Skeletal muscle tissue (tissue), 4 donors: ENCODE results near the gene POTEI. TPM values are rescaled to one million over a fixed set of nuclear protein-coding genes. Genes with fewer than 3 reads are reported as not detected.
"Not testable (repeated sequence)": the region's sequence is repeated elsewhere in the genome, so short reads cannot be mapped to it uniquely, and the experiment has no call there.

Experiments
- H3K27ac ChIP-seq: one replicate; pipeline ENCODE4 v1.7.0; 2013; ENCODE audit warnings: mild to moderate bottlenecking, low read depth, low read length, inconsistent platforms
- H3K27me3 ChIP-seq, 3 donors: one replicate each; pipeline ENCODE4 v1.7.0; 2013; ENCODE audit warnings: low read length in 3 of 3; ENCODE audit not compliant: control insufficient read depth in 3 of 3, insufficient read depth in 3 of 3
- H3K36me3 ChIP-seq, 3 donors: one replicate each; pipeline ENCODE4 v1.7.0; 2013; ENCODE audit warnings: low read length in 3 of 3; ENCODE audit not compliant: control insufficient read depth in 3 of 3, insufficient read depth in 3 of 3
- H3K4me1 ChIP-seq, 3 donors: one replicate each; pipeline ENCODE4 v1.7.0; 2013; ENCODE audit warnings: low read length in 3 of 3, mild to moderate bottlenecking in 3 of 3; ENCODE audit not compliant: control insufficient read depth in 3 of 3, insufficient read depth in 3 of 3
- H3K4me3 ChIP-seq, 3 donors: one replicate each; pipeline ENCODE4 v1.7.0; 2013; ENCODE audit warnings: low read length in 3 of 3
- H3K9ac ChIP-seq, 3 donors: one replicate each; pipeline ENCODE4 v1.7.0; 2013; ENCODE audit warnings: low read length in 3 of 3, mild to moderate bottlenecking in 3 of 3, moderate library complexity in 2 of 3, low read depth in 1 of 3
- H3K9me3 ChIP-seq, 3 donors: one replicate each; pipeline ENCODE4 v1.7.0; 2013; ENCODE audit warnings: low read length in 3 of 3; ENCODE audit not compliant: control insufficient read depth in 3 of 3
- total RNA-seq: library from RNA; depleted of rRNA; stranded (reverse); fragments of >200 nt; gene quantifications from one replicate; pipeline ENCODE4 v1.2.3, GENCODE V29; 2014
- donor health status: Osteomylitis.

Gene POTEI
- total RNA-seq, 1 donor from 2014 or later: under 0.01 TPM

DNA sequence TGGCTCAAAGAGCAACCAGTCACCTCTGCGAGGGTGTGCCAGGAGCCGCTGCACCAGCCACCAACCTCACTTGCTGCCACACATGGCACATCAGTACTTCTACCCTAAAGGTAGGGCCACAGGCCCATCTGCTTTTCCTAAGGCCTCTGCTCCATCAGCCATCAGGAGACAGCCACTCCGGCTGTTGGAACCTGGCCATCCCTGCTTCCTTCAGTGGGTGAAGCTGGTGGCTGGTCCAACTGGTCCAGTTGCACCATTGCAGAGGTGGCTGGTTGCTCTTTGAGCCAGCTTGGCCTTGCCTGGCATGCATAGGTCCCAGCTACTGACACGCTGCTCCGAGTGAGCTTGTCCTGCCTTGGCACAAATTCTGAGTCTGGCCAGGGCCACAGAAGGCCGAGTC, 53.7 kb downstream of the POTEI start:
- H3K9ac ChIP-seq, H3K27ac ChIP-seq, H3K4me3 ChIP-seq: not testable (repeated sequence)

DNA sequence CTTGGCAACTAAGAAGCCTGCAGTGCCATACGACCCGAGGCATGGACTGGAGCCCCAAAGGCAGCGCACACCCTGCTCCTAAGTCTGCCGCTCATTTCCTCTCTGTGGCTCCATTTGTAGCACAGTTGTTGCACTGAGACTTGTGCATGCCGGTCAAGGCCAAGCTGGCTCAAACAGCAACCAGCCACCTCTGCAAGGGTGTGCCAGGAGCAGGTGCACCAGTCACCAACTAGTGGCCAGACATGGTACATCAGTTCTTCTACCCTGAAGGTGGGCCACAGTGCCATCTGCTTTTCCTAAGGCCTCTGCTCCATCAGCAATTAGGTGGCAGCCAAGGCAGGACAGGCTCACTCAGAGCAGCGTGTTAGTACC, 54.4 kb downstream of the POTEI start:
- not testable (repeated sequence) for H3K4me3 ChIP-seq, H3K9ac ChIP-seq

More for the DNA sequence above, 53.7 kb downstream of the POTEI start:
- H3K27me3 ChIP-seq, H3K36me3 ChIP-seq, H3K4me1 ChIP-seq, H3K9me3 ChIP-seq: not testable (repeated sequence)

DNA sequence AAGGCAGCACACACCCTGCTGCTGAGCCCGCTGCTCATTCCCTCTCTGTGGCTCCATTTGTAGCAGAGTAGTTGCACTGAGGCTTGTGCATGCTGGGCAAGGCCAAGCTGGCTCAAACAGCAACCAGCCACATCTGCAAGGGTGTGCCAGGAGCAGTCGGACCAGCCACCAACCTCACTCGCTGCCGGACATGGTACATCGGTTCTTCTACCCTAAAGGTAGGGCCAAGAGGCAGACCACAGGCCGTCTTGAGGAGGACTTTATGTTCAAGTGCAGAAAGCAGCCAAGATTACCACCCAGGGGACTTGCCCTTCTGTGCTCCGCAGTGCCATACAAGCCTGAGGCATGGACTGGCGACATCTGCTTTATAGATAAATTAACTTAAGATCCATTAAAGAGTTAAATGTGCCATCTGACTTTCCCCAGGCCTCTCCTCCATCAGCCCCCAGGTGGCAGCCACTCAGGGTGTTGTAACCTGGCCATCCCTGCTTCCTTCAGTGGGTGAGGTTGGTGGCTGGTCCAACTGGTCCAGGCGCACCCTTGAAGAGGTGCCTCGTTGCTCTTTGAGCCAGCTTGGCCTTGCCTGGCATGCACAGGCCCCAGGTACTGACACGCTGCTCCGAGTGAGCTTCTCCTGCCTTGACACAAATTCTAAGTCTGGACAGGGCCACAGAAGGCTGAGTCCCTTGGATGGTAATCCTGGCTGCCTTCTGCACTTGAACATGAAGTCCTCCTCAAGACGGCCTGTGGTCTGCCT, 55.0 kb downstream of the POTEI start:
- not testable (repeated sequence) for H3K4me3 ChIP-seq, H3K27me3 ChIP-seq, H3K27ac ChIP-seq, H3K36me3 ChIP-seq, H3K9me3 ChIP-seq, H3K9ac ChIP-seq, H3K4me1 ChIP-seq

More for the DNA sequence above, 54.4 kb downstream of the POTEI start:
- H3K27ac ChIP-seq, H3K36me3 ChIP-seq, H3K4me1 ChIP-seq, H3K27me3 ChIP-seq, H3K9me3 ChIP-seq: not testable (repeated sequence)

DNA sequence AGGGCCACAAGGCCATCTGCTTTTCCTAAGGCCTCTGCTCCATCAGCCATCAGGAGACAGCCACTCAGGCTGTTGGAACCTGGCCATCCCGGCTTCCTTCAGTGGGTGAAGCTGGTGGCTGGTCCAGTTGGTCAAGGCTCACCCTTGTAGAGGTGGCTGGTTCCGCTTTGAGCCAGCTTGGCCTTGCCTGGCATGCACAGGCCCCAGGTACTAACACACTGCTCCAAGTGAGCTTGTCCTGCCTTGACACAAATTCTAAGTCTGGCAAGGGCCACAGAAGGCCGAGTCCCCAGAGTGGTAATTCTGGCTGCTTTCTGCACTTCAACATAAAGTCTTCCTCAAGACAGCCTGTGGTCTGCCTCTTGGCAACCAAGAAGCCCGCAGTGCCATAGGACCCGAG, 56.2 kb downstream of the POTEI start:
- not testable (repeated sequence) for H3K27ac ChIP-seq, H3K36me3 ChIP-seq, H3K9me3 ChIP-seq, H3K9ac ChIP-seq, H3K4me1 ChIP-seq, H3K4me3 ChIP-seq, H3K27me3 ChIP-seq

DNA sequence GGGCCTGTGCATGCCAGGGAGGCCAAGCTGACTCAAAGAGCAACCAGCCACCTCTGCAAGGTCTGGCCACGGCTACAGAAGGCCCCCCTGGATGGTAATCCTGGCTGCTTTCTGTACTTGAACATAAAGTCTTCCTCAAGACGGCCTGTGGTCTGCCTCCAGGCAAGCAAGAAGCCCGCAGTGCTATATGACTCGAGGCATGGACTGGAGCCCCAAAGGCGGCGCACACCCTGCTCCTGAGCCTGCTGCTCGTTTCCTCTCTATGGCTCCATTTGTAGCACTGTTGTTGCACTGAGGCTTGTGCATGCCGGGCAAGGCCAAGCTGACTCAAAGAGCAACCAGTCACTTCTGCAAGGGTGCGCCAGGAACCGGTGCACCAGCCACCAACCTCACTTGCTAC, 57.3 kb downstream of the POTEI start:
- H3K27ac ChIP-seq, H3K4me3 ChIP-seq, H3K9ac ChIP-seq, H3K27me3 ChIP-seq, H3K4me1 ChIP-seq, H3K9me3 ChIP-seq, H3K36me3 ChIP-seq: not testable (repeated sequence)

DNA sequence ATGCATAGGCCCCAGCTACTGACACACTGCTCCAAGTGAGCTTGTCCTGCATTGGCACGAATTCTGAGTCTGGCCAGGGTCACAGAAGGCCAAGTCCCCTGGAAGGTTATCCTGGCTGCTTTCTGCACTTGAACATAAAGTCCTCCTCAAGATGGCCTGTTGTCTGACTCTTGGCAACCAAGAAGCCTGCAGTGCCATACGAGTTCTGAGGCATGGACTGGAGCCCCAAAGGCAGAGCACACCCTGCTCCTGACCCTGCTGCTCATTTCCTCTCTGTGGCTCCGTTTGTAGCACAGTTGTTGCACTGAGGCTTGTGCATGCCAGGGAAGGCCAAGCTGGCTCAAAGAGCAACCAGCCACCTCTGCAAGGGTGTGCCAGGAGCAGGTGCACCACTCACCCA, 57.9 kb downstream of the POTEI start:
- H3K4me3 ChIP-seq, H3K36me3 ChIP-seq, H3K27me3 ChIP-seq, H3K9me3 ChIP-seq, H3K27ac ChIP-seq, H3K4me1 ChIP-seq, H3K9ac ChIP-seq: not testable (repeated sequence)

DNA sequence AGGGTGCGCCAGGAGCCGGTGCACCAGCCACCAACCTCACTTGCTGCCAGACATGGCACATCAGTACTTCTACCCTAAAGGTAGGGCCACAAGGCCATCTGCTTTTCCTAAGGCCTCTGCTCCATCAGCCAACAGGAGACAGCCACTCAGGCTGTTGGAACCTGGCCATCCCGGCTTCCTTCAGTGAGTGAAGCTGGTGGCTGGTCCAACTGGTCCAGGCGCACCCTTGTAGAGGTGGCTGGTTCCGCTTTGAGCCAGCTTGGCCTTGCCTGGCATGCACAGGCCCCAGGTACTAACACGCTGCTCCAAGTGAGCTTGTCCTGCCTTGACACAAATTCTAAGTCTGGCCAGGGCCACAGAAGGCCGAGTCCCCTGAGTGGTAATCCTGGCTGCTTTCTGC, 58.8 kb downstream of the POTEI start:
- not testable (repeated sequence) for H3K36me3 ChIP-seq, H3K9me3 ChIP-seq, H3K4me1 ChIP-seq, H3K27me3 ChIP-seq, H3K27ac ChIP-seq, H3K4me3 ChIP-seq, H3K9ac ChIP-seq

DNA sequence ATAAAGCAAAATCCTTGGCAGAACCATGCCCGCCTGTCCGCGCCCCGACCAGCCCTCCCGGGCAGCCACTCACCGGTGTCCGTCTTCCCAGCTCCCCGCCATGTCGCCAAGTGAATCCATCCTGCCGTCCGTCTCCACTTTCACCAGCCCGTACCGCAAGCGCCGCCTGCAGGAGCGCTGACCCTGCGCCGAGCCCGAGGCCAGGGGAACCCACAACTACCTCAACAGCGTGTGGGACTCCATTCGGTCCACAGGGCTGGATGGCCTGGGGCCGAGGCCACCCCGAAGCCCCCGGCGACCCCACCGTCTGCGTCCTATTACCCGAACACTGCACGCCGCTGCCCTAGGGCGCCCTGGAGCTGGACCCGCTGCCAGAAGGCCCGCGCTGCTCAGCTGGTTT, 81.5 kb downstream of the POTEI start:
- H3K9me3 ChIP-seq, H3K27ac ChIP-seq, H3K27me3 ChIP-seq, H3K4me1 ChIP-seq, H3K9ac ChIP-seq, H3K36me3 ChIP-seq: not testable (repeated sequence)
- peak overlapping the region in 2 of 3 donors; percentile 13 to 23 for H3K4me3 ChIP-seq

DNA sequence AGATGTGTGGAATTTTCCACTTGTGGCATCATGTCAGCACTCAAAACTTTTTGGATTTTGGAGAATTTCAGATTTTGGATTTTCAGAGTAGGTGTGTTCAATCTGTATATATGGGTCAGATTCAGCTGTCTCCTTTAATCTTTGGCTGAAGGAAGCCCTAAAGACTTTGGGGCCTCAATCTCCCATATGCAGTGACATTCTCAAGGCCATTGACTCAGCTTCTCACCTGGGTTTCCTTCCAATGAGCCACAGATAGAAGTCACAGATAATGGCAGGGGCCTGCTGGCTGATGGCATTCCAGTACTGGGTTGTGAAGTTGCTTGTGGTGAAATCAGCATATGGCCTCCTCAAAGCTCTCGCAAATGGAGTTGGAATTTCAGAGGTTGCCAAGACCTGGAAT, 90.3 kb downstream of the POTEI start:
- H3K36me3 ChIP-seq, H3K9me3 ChIP-seq, H3K27me3 ChIP-seq: not testable (repeated sequence)

DNA sequence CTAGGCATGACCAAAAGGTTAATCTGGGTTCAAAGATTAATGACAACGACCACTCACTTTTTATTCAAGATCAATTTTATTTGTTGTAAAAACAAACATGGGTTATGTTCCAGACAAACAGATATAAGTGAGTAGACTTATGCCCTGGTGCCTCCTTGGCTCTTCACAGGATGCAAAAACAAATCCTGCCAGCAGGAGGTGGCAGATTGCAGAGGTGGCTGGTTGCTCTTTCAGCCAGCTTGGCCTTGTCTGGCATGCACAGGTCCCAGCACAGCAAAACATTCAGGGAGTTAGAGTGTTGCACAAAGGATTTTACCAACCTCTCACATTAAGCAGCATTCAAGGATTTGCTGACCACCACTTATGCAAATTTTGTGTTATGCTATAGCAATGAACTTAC, 92.4 kb downstream of the POTEI start:
- H3K9ac ChIP-seq, H3K27me3 ChIP-seq: not testable (repeated sequence)

More for the DNA sequence above, 90.3 kb downstream of the POTEI start:
- not testable (repeated sequence) for H3K4me3 ChIP-seq, H3K27ac ChIP-seq, H3K9ac ChIP-seq, H3K4me1 ChIP-seq

More for the DNA sequence above, 92.4 kb downstream of the POTEI start:
- H3K4me1 ChIP-seq, H3K36me3 ChIP-seq, H3K27ac ChIP-seq, H3K9me3 ChIP-seq, H3K4me3 ChIP-seq: not testable (repeated sequence)
